ENCODE measurements around the gene PLA2G3.
"Not testable (repeated sequence)": the region's sequence is repeated elsewhere in the genome, so short reads cannot be mapped to it uniquely, and the experiment has no call there.

The PLA2G3 gene

DNA sequence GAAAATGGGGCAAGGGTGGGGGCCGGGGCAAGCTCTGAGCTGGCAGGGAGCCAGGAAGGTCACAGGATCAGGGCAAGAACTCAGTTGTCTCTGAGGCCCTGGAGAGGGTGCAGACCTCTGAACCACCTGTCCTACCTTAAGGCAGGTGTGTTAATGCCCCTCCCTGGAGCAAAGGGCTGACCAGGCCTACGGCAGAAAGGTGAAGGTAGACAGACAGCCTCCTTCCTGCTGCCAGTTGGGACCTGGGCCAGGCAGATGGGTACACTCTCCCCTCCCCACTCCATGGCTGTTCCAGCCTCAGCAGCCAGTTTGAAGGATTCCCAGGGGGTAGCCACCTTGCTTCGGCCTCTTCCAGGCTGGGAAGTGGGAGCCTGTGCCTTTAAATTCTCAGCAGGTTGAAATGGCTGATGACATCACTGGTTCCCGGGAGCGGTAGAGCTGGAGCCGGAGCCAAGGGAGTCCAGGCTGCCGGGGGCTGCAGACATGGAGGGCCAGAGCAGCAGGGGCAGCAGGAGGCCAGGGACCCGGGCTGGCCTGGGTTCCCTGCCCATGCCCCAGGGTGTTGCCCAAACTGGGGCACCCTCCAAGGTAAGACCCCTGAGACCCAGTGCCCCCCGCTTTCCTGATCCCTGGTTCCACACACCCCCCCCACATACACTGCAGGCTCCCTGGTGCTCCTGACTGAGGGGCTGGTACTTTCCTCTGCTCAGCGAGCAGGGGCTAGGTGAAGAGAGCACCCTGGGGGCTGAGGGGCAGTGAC, 17.6 kb downstream of the PLA2G3 start, which contains the start of gene INPP5J:
Gene INPP5J, plus strand, starts transcription at position 435 of the 760 bp plus-strand sequence. Its CDS starts 49 bp downstream, at position 484.
- no peak for DNase-seq

GRCh38 chr22:31122196-31122531, 18.1 kb downstream of the PLA2G3 start:
- DNase-seq: no peak

DNA sequence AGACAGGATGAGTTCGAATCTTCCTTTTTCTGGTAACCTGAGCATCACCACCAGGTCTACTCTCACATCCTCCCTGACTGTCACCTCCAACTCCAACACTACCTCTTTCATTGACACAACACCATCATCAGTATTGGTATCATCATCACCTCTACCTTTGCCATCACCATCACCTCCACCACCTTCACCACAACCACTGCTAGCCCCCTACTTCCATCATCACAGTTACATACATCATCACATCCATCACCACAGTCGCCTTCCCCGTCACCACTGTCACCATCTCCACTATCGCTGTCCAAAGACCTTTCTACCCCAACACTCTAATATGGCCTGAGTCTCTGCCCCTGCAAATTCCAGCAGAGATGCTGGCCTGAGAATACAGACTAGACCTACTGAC, 18.9 kb downstream of the PLA2G3 start:
- DNase-seq: no peak

GRCh38 chr22:31120642-31121041, 19.7 kb downstream of the PLA2G3 start:
- no peak for DNase-seq

GRCh38 chr22:31120230-31120629, 20.1 kb downstream of the PLA2G3 start:
- no peak for DNase-seq

DNA sequence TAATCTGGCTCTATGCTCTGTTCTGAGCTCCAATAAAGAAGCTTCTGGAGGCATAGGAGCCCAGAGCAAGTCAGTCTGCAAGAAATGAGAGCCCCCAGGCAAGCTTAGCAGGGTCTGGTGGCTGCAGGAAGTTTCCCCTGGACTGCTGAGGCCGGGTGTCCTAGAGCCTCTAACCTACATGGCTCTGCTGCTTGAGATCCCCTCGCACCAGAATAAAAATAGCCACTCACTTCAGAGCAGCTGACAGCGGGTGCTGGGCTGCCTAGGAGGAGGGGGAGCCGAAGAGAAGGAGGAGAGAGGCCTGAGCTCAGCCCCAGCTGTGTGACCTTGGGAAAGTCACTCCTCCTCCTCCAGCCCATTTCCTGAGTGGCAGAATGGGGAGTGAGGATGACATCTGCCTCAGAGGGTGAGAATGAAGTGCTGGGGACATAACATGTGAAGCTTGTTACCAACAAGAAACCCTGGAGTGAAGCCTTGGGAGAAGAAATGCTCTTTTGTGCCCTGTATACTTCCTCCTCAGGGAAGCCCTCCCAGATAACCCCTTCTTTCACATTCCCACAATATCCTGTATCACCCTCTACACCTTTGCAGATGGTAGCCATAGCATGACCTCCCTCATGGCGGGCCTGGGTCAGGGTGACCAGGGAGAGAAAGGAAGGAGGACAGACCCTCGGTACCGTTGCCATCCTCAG, 21.1 kb downstream of the PLA2G3 start:
- no peak for DNase-seq

DNA sequence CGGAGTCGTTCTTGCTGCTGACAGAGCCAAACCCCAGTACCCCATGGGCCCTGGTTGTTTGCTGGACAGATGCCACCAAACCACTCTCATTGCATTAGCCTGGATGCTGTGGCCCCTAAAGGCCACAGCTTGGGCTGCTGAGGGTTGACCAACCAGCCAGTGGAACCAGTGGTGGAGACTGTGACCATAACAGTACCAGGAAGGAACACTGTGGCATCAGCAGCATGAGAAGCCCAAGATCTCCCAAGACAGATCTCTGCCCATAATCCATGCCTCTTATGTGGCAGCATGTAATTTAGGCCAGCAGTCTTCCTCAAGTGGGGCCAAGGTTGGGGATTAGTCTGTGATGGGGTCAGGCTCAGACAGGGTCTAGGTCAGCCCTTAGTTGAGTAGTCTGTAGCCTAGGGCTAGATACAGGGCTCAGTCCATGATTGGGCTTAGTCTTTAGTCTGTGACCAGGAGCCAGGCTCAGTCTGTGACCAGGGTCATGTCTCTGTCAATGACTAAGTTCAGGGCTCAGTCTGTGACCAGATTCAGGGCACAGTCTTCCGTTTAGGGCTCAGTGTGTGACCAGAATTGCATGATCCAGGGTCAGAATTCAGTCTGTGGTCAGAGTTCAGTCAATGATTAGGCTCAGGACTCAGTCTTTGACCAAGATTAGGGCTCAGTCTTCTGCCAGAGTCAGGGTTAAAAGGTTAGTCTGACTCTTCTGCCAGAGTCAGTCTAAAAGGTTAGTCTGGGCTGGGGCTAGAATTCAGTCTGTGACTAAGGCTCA, 22.1 kb downstream of the PLA2G3 start:
- DNase-seq: no peak

DNA sequence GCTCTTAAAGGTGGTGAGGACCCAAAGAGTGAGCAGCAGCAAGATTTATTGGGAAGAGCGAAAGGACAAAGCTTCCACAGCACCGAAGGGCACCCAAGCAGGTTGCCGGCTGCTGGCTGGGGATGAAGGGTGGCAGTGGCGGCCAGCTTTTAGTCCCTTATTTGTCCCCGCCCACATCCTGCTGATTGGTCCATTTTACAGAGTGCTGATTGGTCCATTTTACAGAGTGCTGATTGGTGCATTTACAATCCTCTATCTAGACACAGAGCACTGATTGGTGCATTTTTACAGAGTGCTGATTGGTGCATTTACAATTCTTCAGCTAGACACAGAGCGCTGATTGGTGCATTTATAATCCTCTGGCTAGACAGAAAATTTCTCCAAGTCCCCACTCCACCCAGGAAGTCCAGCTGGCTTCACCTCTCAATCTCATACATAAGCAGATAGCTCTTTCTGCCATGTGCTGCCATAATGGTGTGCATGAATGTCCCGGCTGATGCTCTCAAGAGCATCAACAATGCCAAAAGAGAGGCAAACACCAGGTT, 27.7 kb downstream of the PLA2G3 start:
- DNase-seq: not testable (repeated sequence)

DNA sequence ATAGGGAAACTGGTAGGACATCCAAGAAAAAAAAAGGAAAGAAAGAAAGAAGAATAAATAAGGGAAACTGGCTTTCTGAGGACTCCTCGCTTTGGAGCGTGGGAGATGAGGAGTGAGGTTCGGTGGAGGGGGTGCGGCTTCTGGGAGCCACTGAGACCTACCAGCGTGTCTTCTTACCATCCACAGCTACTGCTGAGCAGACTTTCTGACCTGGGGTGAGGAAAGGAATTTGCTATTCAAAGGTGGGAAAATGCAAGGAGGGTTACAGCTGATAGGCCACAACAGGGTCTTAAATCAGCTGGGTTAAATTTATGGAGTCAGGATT, 32.5 kb downstream of the PLA2G3 start:
- no peak for DNase-seq

DNA sequence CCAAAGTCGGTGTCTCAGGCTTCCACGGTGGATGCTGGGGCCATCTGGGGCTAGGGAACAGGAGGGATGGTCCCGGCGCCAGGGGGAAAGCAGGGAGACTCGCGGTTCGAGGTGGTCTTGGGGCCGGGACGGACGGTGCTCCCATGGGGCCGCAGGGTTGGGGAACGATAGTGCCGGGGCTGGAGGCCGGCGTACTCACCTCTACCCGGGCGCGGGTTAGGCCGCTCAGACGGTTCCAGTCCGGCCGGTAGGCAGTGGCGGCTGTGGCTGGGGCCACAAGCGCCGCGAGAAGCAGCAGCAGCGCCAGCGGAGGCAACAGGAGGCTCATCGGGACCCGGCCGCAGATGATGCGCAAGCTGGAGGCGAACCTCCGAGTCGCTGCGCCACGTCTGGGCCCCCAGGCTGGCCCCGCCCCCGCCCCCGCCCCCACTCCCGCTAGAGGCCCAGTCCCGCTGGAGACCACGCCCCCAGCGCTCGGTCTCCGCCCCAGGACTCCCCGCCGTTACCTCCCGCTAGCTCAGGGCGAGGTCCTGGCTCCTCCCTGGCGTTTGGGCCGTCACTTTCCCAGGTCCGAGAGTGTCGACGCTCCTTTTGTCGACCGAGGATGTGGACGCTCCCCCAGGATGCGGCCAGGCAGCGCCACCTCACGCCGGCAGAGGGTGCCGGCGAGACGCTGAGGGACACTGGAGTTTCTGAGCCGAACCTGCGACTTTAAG, 33.0 kb downstream of the PLA2G3 start, which contains the start of gene SELENOM:
Gene SELENOM, minus strand, starts transcription at position 391 of the 716 bp plus-strand sequence. Its CDS starts 63 bp downstream, at position 328.
- DNase-seq: peak; percentile 86

DNA sequence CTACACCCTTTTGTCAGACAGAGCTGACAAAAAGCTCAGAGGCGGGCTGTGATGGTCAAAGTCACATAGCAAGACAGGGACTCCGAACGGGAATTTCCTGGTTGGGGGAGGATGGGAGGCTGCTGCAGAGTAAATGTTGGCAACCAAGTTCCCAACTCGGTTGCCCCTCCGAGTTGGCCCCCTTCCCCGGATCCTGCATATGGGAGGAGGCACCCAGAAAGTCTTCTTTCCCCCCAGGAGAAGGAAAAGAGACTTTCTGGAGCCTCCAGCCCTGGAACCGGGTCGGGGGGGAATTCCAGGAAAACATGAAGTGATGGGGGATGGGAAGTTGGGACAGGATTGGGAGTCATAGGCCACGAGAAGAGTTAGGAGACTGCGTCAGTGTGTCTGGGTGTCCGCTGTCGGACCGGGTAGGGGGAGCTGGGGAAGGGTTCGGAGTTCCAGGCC, 33.6 kb downstream of the PLA2G3 start:
- no peak for DNase-seq

- no peak for DNase-seq
These were observed 34.2 kb downstream of the PLA2G3 start for GRCh38 chr22:31106001-31106571.

DNA sequence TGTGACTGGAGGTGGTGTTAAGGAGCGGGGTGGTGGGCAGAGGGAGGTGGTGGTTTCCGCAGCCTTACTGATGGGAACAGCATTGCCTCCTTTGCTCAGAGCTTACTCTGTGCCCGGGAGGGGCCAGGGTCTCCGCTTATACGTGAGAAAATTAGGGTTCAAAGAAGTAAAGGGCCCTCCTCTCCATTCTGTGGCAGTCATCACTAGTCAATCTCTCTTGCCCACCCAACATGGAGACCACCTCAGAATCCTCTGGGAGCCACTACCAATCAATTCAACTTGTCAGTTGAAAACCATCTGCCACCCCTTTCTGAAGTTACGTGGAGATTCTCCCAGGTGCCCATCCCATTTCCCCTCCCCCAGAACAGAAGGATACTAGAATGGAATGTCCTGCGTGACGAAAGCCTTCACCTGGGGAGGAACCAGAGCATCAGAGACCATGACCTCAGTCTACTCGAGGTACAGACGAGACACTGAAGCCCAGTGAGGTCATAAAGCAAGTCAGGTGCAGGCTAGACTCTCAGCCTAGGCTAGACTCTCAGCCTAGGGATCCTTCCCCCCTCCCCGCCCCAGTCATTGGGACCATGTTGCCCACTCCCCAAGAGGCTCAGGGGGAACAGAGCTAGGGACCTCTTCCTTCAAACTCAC, 34.9 kb downstream of the PLA2G3 start:
- DNase-seq: no peak

DNA sequence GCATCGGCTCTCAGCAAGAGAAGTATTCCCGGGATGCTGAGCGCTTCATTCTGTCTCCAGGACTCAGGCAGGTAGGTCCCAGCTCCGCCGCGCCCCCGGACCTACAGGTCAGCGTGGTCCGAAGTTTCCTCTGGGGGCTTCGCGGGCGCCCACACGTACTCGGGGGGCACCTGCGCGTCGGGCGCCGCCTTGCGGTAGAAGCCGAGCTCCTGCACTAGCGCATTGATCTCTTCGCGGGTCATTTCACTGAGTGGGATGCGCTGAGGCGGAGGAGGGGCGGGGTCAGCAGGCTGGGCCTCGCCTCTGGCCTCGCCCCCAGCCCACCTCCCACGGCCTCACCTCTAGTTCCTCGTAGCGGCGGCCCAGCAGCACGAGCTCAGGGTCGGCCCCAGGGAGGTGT, 35.4 kb downstream of the PLA2G3 start:
- DNase-seq: no peak

DNA sequence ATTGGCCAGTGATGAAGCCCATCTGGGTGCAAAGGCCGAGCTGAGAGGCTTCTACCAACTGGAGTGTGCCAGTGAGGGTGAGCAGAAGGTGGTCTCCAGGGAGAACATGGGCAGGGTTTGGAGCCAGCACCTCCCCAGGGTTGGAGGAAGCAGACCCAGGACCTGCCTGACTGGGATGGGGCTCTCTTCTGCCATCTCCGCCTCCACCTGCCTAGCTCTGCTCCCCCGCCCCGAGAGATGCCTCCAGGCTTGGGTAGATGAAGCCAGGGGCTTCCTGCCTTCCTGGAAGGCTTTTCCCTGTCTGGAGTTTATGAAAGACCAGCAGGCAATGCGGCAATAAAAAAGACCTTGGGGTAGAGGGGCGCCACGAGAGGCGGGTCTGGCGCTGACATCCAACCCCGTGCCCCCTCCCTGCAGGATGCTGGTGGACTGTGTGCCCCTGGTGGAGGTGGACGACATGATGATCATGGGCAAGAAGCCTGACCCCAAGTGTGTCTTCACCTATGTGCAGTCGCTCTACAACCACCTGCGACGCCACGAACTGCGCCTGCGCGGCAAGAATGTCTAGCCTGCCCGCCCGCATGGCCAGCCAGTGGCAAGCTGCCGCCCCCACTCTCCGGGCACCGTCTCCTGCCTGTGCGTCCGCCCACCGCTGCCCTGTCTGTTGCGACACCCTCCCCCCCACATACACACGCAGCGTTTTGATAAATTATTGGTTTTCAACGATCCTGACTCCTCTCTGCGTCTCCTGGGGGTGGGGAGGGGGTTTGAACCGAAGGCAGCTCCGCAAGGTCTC, 36.2 kb downstream of the PLA2G3 start:
- no peak for DNase-seq

DNA sequence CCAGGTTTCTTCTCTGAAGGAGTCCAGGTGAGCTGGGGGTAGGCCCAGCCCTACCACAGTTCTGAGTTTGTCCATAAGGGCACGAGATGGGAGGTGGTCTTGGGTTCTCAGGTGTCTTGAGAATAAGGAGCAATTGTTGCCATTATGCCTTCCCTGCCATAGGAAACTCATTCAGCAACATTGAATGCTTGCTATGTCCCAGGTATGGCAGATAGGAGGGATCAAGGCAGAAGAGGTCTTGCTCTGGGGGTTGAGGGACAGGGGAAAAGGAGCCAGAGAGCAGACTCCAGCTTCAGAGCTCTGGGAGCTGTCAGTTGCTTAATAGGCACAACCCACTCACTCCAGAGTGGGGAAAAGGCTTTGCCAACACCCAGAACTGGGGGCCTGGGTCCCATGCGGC, 37.2 kb downstream of the PLA2G3 start:
- no peak for DNase-seq

GRCh38 chr22:31102441-31103081, 37.7 kb downstream of the PLA2G3 start:
- DNase-seq: no peak

- DNase-seq: no peak
These were observed 39.4 kb downstream of the PLA2G3 start for GRCh38 chr22:31100762-31101525.

Data from activated T-cell treated with anti-CD3 and anti-CD28 coated beads, Interleukin-2, amount 50 U/mL, for 1 hour (primary cell).